HG03469 (cell line): ENCODE results near the gene DSG1.
"Not testable (repeated sequence)": the region's sequence is repeated elsewhere in the genome, so short reads cannot be mapped to it uniquely, and the experiment has no call there.

Experiments used
- ATAC-seq: cut with Tn5 transposase; IDR thresholded peaks from one replicate; pipeline ENCODE4 v1.9.1; 2021; ENCODE audit warnings: mild to moderate bottlenecking, moderate library complexity, moderate number of reproducible peaks; ENCODE audit not compliant: unreplicated experiment

Gene DSG1

GRCh38 chr18:31317860-31318259, at the start of gene DSG1:
DSG1 (plus strand) TSS chr18:31318160; CDS start chr18:31318301, 141 bp downstream.
- ATAC-seq = no peak

- no peak for ATAC-seq
Measured at GRCh38 chr18:31268985-31269406, 49.0 kb upstream of the DSG1 start.

GRCh38 chr18:31269566-31269965, 48.4 kb upstream of the DSG1 start:
- ATAC-seq = no peak

GRCh38 chr18:31270578-31270977, 47.4 kb upstream of the DSG1 start:
- ATAC-seq = no peak

GRCh38 chr18:31273812-31274527, 44.0 kb upstream of the DSG1 start:
- ATAC-seq = no peak

GRCh38 chr18:31274931-31275330, 43.0 kb upstream of the DSG1 start:
- no peak for ATAC-seq

- ATAC-seq = no peak
Measured at GRCh38 chr18:31275722-31276463, 42.1 kb upstream of the DSG1 start.

- ATAC-seq = no peak
Measured at GRCh38 chr18:31278609-31279071, 39.3 kb upstream of the DSG1 start.

- ATAC-seq = no peak
Measured at GRCh38 chr18:31280502-31280901, 37.5 kb upstream of the DSG1 start.

- no peak for ATAC-seq
Measured at GRCh38 chr18:31281437-31281836, 36.5 kb upstream of the DSG1 start.

- ATAC-seq = not testable (repeated sequence)
Measured at GRCh38 chr18:31289446-31289845, 28.5 kb upstream of the DSG1 start.

- no peak for ATAC-seq
Measured at GRCh38 chr18:31291688-31292087, 26.3 kb upstream of the DSG1 start.

GRCh38 chr18:31294199-31294747, 23.7 kb upstream of the DSG1 start:
- no peak for ATAC-seq

- no peak for ATAC-seq
Measured at GRCh38 chr18:31297248-31297647, 20.7 kb upstream of the DSG1 start.

- ATAC-seq = no peak
Measured at GRCh38 chr18:31301201-31301655, 16.7 kb upstream of the DSG1 start.

- no peak for ATAC-seq
Measured at GRCh38 chr18:31302991-31303390, 15.0 kb upstream of the DSG1 start.

- ATAC-seq = no peak
Measured at GRCh38 chr18:31303771-31304170, 14.2 kb upstream of the DSG1 start.

- ATAC-seq = no peak
Measured at GRCh38 chr18:31309115-31309514, 8.8 kb upstream of the DSG1 start.

GRCh38 chr18:31316974-31317373, 986 bp upstream of the DSG1 start:
- no peak for ATAC-seq

GRCh38 chr18:31321719-31322118, 3.8 kb downstream of the DSG1 start:
- ATAC-seq = no peak

- no peak for ATAC-seq
Measured at GRCh38 chr18:31325051-31325450, 7.1 kb downstream of the DSG1 start.
